ENCODE measurements around the gene MIEN1. TPM values are rescaled to one million over a fixed set of nuclear protein-coding genes. Genes with fewer than 3 reads are reported as not detected.

The MIEN1 gene
- total and polyA plus RNA-seq, 2 of the 13 experiments (the other 11 are each of a cell fraction or from before 2014, with no cell fraction given), result 40.6 to 56.6 TPM

DNA sequence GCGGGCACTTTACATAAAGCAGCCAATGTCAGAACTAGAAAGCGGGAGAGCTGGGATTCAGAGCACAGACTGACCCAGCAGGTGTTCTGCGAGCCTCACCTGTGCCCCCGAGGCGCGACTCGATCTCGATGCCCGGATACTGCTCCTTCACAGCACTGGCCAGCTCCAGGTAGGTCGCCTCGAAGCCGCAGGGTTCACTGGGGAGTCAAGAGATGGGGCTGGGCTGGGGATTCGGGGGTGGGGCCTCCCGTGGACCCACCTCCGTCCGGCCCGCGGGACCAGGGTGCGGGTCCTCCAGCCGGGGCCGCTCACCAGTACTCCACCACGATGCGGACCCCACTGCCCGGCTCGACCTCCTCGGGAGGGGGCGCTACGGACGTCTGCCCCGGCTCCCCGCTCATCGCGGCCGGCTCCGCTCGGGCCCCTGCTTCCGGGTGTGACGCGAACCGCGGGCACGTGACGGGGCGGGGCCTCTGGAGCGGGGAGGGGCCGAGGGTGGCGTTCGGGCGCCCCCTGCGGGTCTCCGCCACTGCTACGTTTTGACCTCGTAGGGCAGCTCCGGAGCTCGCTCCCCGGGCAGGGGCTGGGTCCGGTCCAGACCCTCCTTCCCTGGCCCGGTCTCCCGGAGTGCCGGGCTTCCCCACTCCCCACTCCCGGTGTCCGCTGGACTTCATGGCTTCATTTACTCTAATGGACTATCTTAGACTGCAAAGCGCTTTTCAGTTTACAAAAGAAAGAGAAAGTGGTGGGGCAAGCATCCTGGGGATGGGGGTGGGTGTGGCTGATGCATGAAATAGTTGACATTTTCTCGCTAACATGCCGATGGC lies at the start of gene MIEN1 (continued):
- TF ChIP-seq, protein P1, sequence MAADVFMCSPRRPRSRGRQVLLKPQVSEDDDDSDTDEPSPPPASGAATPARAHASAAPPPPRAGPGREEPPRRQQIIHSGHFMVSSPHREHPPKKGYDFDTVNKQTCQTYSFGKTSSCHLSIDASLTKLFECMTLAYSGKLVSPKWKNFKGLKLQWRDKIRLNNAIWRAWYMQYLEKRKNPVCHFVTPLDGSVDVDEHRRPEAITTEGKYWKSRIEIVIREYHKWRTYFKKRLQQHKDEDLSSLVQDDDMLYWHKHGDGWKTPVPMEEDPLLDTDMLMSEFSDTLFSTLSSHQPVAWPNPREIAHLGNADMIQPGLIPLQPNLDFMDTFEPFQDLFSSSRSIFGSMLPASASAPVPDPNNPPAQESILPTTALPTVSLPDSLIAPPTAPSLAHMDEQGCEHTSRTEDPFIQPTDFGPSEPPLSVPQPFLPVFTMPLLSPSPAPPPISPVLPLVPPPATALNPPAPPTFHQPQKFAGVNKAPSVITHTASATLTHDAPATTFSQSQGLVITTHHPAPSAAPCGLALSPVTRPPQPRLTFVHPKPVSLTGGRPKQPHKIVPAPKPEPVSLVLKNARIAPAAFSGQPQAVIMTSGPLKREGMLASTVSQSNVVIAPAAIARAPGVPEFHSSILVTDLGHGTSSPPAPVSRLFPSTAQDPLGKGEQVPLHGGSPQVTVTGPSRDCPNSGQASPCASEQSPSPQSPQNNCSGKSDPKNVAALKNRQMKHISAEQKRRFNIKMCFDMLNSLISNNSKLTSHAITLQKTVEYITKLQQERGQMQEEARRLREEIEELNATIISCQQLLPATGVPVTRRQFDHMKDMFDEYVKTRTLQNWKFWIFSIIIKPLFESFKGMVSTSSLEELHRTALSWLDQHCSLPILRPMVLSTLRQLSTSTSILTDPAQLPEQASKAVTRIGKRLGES (CRISPR knock-in tag; IDR thresholded peaks at IDR 0.05; ENCODE audit: borderline replicate concordance), result no peak
- TF ChIP-seq, protein P2, sequence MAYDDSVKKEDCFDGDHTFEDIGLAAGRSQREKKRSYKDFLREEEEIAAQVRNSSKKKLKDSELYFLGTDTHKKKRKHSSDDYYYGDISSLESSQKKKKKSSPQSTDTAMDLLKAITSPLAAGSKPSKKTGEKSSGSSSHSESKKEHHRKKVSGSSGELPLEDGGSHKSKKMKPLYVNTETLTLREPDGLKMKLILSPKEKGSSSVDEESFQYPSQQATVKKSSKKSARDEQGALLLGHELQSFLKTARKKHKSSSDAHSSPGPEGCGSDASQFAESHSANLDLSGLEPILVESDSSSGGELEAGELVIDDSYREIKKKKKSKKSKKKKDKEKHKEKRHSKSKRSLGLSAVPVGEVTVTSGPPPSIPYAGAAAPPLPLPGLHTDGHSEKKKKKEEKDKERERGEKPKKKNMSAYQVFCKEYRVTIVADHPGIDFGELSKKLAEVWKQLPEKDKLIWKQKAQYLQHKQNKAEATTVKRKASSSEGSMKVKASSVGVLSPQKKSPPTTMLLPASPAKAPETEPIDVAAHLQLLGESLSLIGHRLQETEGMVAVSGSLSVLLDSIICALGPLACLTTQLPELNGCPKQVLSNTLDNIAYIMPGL (CRISPR knock-in tag; IDR thresholded peaks at IDR 0.05; ENCODE audit: borderline replicate concordance in 1 of 2, low read depth in 1 of 2), result peak; percentile 98 to 99
- TF ChIP-seq ZNF263 (CRISPR knock-in tag; IDR thresholded peaks at IDR 0.05) (no peak; the same call in 1 of the 2 replicates), TAF1 (CRISPR knock-in tag; IDR thresholded peaks at IDR 0.05) (peak; percentile 80), ZBTB4 (CRISPR knock-in tag; IDR thresholded peaks at IDR 0.05; ENCODE audit: borderline replicate concordance) (0 out of 2 replicates have a peak, but pooled peaks have one; percentile 55), ONECUT2 (CRISPR knock-in tag; IDR thresholded peaks at IDR 0.05) (no peak), ZNF264 (CRISPR knock-in tag; IDR thresholded peaks at IDR 0.05) (no peak; the same call in 1 of the 2 replicates), ZNF136 (CRISPR knock-in tag; IDR thresholded peaks at IDR 0.05; ENCODE audit: low read depth) (peak; percentile 87; the same call in 1 of the 2 replicates), ZNF83 (CRISPR knock-in tag; IDR thresholded peaks at IDR 0.05; ENCODE audit: borderline replicate concordance) (no peak), FOXK2 (IDR thresholded peaks at IDR 0.05) (no peak), ZMAT3 (CRISPR knock-in tag; conservative IDR thresholded peaks at IDR 0.05) (peak; percentile 85; the same call in 1 of the 2 replicates)
- TF ChIP-seq, protein P3, sequence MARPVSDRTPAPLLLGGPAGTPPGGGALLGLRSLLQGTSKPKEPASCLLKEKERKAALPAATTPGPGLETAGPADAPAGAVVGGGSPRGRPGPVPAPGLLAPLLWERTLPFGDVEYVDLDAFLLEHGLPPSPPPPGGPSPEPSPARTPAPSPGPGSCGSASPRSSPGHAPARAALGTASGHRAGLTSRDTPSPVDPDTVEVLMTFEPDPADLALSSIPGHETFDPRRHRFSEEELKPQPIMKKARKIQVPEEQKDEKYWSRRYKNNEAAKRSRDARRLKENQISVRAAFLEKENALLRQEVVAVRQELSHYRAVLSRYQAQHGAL (CRISPR knock-in tag; IDR thresholded peaks at IDR 0.05; ENCODE audit: not compliant biosample characterization), result no peak
- TF ChIP-seq, protein P4, sequence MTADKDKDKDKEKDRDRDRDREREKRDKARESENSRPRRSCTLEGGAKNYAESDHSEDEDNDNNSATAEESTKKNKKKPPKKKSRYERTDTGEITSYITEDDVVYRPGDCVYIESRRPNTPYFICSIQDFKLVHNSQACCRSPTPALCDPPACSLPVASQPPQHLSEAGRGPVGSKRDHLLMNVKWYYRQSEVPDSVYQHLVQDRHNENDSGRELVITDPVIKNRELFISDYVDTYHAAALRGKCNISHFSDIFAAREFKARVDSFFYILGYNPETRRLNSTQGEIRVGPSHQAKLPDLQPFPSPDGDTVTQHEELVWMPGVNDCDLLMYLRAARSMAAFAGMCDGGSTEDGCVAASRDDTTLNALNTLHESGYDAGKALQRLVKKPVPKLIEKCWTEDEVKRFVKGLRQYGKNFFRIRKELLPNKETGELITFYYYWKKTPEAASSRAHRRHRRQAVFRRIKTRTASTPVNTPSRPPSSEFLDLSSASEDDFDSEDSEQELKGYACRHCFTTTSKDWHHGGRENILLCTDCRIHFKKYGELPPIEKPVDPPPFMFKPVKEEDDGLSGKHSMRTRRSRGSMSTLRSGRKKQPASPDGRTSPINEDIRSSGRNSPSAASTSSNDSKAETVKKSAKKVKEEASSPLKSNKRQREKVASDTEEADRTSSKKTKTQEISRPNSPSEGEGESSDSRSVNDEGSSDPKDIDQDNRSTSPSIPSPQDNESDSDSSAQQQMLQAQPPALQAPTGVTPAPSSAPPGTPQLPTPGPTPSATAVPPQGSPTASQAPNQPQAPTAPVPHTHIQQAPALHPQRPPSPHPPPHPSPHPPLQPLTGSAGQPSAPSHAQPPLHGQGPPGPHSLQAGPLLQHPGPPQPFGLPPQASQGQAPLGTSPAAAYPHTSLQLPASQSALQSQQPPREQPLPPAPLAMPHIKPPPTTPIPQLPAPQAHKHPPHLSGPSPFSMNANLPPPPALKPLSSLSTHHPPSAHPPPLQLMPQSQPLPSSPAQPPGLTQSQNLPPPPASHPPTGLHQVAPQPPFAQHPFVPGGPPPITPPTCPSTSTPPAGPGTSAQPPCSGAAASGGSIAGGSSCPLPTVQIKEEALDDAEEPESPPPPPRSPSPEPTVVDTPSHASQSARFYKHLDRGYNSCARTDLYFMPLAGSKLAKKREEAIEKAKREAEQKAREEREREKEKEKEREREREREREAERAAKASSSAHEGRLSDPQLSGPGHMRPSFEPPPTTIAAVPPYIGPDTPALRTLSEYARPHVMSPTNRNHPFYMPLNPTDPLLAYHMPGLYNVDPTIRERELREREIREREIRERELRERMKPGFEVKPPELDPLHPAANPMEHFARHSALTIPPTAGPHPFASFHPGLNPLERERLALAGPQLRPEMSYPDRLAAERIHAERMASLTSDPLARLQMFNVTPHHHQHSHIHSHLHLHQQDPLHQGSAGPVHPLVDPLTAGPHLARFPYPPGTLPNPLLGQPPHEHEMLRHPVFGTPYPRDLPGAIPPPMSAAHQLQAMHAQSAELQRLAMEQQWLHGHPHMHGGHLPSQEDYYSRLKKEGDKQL (CRISPR knock-in tag; IDR thresholded peaks at IDR 0.05; ENCODE audit: low read depth), result no peak

Data from HepG2 (cell line).